ENCODE results near the gene KCNT1.

The KCNT1 gene

GRCh38 chr9:135673941-135674340, 28.0 kb upstream of the KCNT1 start:
- TF ChIP-seq CTCF (conservative IDR thresholded peaks at IDR 0.05; ENCODE audit: low read depth, low read length): no peak
- H3K4me3 ChIP-seq (ENCODE audit: low read depth, low read length): no peak overlapping the region
- no peak for DNase-seq (ENCODE audit: low read depth)

- TF ChIP-seq CTCF (conservative IDR thresholded peaks at IDR 0.05; ENCODE audit: low read depth, low read length): no peak
- no peak overlapping the region for H3K4me3 ChIP-seq (ENCODE audit: low read depth, low read length)
- no peak for DNase-seq (ENCODE audit: low read depth)
Measured at GRCh38 chr9:135674977-135675376, 27.0 kb upstream of the KCNT1 start.

- no peak overlapping the region for H3K4me3 ChIP-seq (ENCODE audit: low read depth, low read length)
- DNase-seq (ENCODE audit: low read depth): no peak
- TF ChIP-seq CTCF (conservative IDR thresholded peaks at IDR 0.05; ENCODE audit: low read depth, low read length): no peak
Measured at GRCh38 chr9:135676891-135677290, 25.1 kb upstream of the KCNT1 start.

- no peak for TF ChIP-seq CTCF (conservative IDR thresholded peaks at IDR 0.05; ENCODE audit: low read depth, low read length)
- DNase-seq (ENCODE audit: low read depth): no peak
- H3K4me3 ChIP-seq (ENCODE audit: low read depth, low read length): no peak overlapping the region
Measured at GRCh38 chr9:135677641-135678168, 24.3 kb upstream of the KCNT1 start.

- no peak for DNase-seq (ENCODE audit: low read depth)
- no peak for TF ChIP-seq CTCF (conservative IDR thresholded peaks at IDR 0.05; ENCODE audit: low read depth, low read length)
- H3K4me3 ChIP-seq (ENCODE audit: low read depth, low read length): no peak overlapping the region
Measured at GRCh38 chr9:135678236-135679017, 23.6 kb upstream of the KCNT1 start.

GRCh38 chr9:135680056-135680455, 21.9 kb upstream of the KCNT1 start:
- TF ChIP-seq CTCF (conservative IDR thresholded peaks at IDR 0.05; ENCODE audit: low read depth, low read length): no peak
- no peak overlapping the region for H3K4me3 ChIP-seq (ENCODE audit: low read depth, low read length)
- DNase-seq (ENCODE audit: low read depth): no peak

- DNase-seq (ENCODE audit: low read depth): no peak
- no peak overlapping the region for H3K4me3 ChIP-seq (ENCODE audit: low read depth, low read length)
- no peak for TF ChIP-seq CTCF (conservative IDR thresholded peaks at IDR 0.05; ENCODE audit: low read depth, low read length)
Measured at GRCh38 chr9:135681161-135681560, 20.8 kb upstream of the KCNT1 start.

Data from choroid plexus epithelial cell (primary cell).